BJ (cell line): ENCODE measurements around the gene FAM200A. TPM values are rescaled to one million over a fixed set of nuclear protein-coding genes. Genes with fewer than 3 reads are reported as not detected.
"Not testable (repeated sequence)": the region's sequence is repeated elsewhere in the genome, so short reads cannot be mapped to it uniquely, and the experiment has no call there.

ENCODE experiments used
- CTCF ChIA-PET: fragments of 350-600 bp; formaldehyde crosslinking; extraction: SDS; loops from one replicate; lab custom pipeline; 2021; ENCODE audit warnings: antibody characterized with exemption, inconsistent platforms; lab: Yijun Ruan, JAX
- POLR2A ChIA-PET: fragments of 300-600 bp; sonication (Branson Sonifier 250); formaldehyde crosslinking; extraction: SDS; loops from one replicate; lab custom pipeline; 2021; ENCODE audit warnings: antibody characterized with exemption; lab: Charles Lee
- DNase-seq: peaks from one replicate; pipeline ENCODE4 v3.0.0-alpha.2; 2011; ENCODE audit warnings: low read depth
- H3K27me3 ChIP-seq: 2 replicates; pipeline ENCODE4 v1.6.0; 2011; ENCODE audit warnings: low read length; ENCODE audit not compliant: control insufficient read depth, insufficient read depth
- H3K36me3 ChIP-seq: 2 replicates; pipeline ENCODE4 v1.5.1; 2011; ENCODE audit warnings: low read length; ENCODE audit not compliant: control insufficient read depth, insufficient read depth
- H3K4me3 ChIP-seq: 2 replicates; pipeline ENCODE4 v1.5.1; 2011; ENCODE audit warnings: low read depth, mild to moderate bottlenecking, control low read depth, low read length
- polyA plus RNA-seq: library from polyadenylated mRNA; depleted of rRNA; stranded (reverse); fragments of >200 nt; gene quantifications from 2 replicates; pipeline ENCODE4 v1.2.3, GENCODE V29; 2011
- TF ChIP-seq, protein P1 (sequence below): IDR thresholded peaks from 2 replicates; pipeline ENCODE4 v1.5.1; 2011; ENCODE audit warnings: low read depth, mild to moderate bottlenecking, control low read depth, inconsistent platforms, low read length, moderate library complexity; ENCODE audit not compliant: insufficient read depth

Gene FAM200A
- polyA plus RNA-seq, 1 experiment: 3.8 TPM

DNA sequence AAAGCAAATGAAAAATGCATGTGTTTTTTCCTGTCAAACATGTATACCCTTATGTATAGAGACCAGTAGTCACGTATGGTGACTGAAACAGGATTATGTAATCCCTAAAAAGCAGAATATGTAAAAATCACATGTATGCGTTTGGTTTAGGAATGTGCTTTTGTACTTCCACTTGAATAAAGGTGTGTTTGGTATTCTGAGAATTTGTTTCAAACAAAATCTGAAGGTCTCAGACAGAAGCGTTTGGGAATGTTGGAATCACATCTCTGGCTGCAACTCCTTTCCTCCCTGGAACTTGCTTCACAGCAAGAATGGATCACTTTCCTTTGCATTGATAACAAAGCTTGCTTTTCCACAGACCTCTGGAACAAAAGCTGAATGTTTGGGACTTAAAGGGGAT is 24.3 kb upstream of the FAM200A start:
- Histone ChIP-seq H3K27me3 (no peaks in the 10 kb centered on the region), H3K36me3 (peaks cover 5% of the 10 kb centered on the region), H3K4me3 (no peak overlapping the region)
- POLR2A ChIA-PET: no interaction called here
- DNase-seq: no peak
- CTCF ChIA-PET: no interaction called here
- TF ChIP-seq, protein P1, sequence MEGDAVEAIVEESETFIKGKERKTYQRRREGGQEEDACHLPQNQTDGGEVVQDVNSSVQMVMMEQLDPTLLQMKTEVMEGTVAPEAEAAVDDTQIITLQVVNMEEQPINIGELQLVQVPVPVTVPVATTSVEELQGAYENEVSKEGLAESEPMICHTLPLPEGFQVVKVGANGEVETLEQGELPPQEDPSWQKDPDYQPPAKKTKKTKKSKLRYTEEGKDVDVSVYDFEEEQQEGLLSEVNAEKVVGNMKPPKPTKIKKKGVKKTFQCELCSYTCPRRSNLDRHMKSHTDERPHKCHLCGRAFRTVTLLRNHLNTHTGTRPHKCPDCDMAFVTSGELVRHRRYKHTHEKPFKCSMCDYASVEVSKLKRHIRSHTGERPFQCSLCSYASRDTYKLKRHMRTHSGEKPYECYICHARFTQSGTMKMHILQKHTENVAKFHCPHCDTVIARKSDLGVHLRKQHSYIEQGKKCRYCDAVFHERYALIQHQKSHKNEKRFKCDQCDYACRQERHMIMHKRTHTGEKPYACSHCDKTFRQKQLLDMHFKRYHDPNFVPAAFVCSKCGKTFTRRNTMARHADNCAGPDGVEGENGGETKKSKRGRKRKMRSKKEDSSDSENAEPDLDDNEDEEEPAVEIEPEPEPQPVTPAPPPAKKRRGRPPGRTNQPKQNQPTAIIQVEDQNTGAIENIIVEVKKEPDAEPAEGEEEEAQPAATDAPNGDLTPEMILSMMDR: no peak

DNA sequence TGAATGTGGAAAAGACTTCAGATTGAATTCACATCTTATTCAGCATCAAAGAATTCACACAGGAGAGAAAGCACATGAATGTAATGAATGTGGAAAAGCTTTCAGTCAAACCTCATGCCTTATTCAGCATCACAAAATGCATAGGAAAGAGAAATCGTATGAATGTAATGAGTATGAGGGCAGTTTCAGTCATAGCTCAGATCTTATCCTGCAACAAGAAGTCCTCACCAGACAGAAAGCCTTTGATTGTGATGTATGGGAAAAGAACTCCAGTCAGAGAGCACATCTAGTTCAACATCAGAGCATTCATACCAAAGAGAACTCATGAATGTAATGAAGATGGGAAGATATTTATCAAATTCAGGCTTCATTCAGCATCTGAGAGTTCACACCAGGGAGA is 21.3 kb upstream of the FAM200A start:
- Histone ChIP-seq H3K36me3 (peaks cover 8% of the 10 kb centered on the region), H3K4me3 (no peak overlapping the region), H3K27me3 (no peaks in the 10 kb centered on the region)
- ChIA-PET POLR2A (no interaction called here), CTCF (no interaction called here)
- TF ChIP-seq, protein P1: no peak
- DNase-seq: no peak

DNA sequence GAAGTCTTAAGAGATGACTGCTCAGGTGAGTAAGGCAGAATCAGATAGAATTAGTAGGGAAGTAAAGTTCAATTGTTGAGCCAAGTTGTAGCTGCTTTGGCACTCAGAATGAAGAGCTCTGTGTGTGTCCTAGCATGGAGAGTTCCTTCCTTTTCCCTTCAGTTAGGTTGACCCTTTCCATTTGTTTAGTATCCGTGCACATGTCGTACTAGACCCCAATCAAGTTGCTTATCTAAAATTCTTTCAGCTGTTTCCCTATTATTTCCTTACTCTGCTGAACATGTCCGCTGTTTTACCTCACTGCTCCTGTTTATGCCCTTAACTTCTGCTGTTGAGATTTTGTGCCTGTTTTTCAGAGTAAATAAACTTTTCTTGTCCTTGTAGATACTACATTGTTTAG is 19.9 kb upstream of the FAM200A start:
- DNase-seq: no peak
- TF ChIP-seq, protein P1: no peak
- ChIA-PET CTCF (interaction anchor here (1.1 kb wide), 1 partner anchor 9 kb away, joined by 3 read pairs; no protein-coding TSS in a partner anchor), POLR2A (no interaction called here)
- no peak overlapping the region for H3K4me3 ChIP-seq
- H3K36me3 ChIP-seq: peaks cover 8% of the 10 kb centered on the region
- H3K27me3 ChIP-seq: no peaks in the 10 kb centered on the region

DNA sequence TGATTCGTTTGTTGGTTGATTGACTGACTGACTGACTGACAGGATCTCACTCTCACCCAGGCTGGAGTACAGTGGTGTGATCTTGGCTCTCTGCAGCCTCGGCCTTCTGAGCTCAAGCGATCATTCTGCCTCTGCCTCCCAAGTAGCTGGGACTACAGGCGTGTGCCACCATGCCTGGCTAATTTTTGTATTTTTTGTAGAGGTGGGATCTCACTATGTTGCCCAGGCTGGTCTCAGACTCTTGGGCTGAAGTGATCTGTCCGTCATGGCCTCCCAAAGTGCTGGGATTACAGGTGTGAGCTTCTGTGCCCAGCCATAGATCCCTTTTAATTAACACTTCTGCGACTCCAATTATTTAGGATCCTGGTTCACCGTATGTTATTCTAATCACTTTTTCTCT is 16.9 kb upstream of the FAM200A start:
- peaks cover 13% of the 10 kb centered on the region for H3K36me3 ChIP-seq
- H3K27me3 ChIP-seq, H3K4me3 ChIP-seq, POLR2A ChIA-PET, DNase-seq: not testable (repeated sequence)
- CTCF ChIA-PET: interaction anchor here (1.2 kb wide), 1 partner anchor 9 kb away, joined by 4 read pairs; no protein-coding TSS in a partner anchor

DNA sequence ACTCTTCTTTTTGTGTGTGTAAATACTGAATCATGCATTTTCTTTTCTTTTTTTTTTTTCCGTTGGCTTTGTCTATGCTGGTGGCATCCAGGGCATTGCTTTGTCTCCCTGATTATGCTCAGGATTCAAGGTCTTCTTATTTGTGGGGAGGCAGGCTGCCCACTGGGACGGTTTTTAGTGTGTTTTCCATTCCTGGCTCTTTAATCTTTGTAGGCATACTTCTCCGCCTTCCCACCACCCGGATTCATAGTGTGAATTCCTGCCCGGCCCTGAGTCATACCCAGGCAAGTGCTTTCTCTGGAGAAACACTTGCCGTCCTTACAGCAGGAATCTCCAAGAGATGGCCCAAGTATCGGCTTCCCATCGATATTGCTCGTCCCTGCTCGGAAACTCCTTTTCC is 11.7 kb upstream of the FAM200A start:
- POLR2A ChIA-PET: interaction anchor here (0.6 kb wide), 1 partner anchor 21 kb away, joined by 3 read pairs; no protein-coding TSS in a partner anchor
- H3K4me3 ChIP-seq: no peak overlapping the region
- CTCF ChIA-PET: no interaction called here

More for the DNA sequence above, 11.7 kb upstream of the FAM200A start:
- TF ChIP-seq, protein P1: no peak
- H3K36me3 ChIP-seq: peaks cover 24% of the 10 kb centered on the region
- no peak for DNase-seq
- no peaks in the 10 kb centered on the region for H3K27me3 ChIP-seq
